NCI-H524 treated with DMSO at 0.1 percent for 48 hours (cell line): ENCODE data around the gene GNAT1.

Experiments
- DNase-seq: peaks from one replicate; lab custom pipeline; 2025; lab: John Stamatoyannopoulos, UW

GNAT1 gene

DNA sequence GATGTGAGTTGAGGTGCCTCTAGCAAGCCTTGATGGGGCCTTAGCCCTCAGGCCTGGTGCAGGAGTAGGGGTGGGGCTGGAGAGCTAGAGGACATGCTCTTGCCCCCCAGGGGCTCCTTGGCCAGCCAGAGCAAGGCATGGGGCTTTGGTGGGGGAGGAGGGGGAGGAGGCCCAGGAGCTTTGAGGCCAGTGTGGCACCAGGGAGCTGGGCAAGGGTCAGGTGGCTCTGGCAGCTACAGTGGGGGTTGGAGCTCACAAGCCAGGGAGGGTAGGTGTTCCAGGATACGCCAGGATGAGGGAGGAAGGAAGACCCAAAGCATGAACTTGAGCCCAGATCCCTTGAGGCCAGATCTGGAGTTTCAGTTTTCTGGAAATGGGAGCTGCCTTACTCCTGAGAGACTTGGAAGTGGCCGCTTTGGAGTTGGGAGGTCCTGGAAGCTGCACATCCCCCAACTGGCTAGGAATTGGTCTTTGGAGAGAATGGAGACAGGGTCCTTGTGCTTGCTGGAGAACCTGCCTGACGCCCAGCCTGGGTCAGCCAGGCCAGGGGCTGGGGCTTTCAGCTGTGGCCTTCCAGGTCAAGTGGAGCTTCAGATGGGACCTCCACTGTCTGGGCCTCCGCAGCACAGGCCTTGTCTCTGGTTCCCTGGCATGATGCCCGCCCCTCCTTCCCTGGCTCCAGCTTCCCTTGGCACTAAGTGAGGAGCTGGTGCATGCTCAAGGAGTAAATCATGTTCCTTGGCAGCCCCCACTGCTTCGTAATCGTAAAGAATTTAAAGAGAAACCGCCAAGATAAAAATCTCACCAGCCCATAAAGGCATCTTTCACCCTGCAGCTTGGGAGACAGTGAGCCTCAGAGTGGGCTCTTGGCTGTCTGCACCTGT, 27.6 kb upstream of the GNAT1 start:
- DNase-seq = no peak

DNA sequence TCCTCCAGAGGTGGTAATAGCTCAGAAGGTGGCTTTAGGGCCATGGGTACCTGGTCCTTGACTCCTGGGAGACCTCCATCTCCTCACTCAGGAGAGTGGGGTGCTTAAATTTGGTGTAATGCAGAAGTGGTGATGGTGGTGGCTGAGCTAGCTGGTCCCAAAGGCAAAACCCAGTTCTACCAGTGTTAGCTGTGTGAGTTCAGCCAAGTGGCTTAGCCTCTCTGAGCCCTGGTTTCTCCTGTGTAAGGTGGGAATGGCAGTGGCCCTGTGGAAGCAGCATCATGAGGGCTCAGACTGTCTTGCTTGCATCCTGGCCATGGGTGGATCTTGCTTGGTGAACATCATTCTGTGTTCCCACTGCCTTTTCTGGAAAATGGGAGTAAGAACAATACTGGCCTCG, 26.9 kb upstream of the GNAT1 start:
- DNase-seq = no peak

DNA sequence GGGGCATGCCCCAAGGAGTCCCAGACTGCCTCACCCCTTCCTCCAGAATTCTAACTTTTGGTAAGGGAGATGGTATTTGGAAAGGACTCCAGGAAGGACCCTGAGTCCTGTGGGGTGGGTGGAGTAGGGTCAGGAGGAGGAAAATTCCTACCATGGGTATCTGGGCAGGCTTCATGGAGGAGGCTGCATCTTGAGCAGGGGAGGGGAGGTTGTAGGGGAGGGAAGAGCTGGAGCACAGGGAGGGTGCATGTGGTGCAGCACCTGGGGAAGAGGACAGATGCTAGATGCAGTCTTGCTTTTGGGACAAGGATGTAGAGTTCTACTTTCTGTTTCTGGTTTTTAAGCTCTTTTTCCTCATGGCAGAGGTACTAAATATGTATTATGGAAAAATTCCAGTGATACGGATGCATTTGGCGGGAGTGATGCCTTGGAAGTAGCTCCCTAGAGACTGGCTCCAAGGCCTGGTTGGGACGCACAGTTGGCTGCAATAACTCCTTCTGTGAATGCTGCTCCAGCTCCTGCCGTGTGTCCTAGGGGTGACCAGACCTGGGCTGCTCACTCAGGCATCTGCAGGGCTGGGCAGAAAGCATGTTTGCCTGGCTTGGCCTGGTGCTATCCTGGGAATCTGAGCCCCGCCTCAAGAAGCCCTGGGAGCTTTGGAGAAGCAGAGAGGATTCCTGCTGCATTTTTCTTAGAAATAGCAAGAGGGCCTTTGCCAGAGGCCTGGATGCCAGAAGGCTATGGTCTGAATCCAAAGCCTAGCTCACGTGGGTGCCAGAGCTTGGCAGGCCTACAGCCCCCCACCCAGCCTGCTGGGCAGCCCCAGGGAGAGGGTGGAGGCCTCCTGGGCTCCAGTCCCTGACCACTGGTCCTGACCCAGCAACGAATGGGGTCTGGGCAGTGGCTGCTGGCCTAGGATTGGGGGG, 26.2 kb upstream of the GNAT1 start:
- DNase-seq = no peak

DNA sequence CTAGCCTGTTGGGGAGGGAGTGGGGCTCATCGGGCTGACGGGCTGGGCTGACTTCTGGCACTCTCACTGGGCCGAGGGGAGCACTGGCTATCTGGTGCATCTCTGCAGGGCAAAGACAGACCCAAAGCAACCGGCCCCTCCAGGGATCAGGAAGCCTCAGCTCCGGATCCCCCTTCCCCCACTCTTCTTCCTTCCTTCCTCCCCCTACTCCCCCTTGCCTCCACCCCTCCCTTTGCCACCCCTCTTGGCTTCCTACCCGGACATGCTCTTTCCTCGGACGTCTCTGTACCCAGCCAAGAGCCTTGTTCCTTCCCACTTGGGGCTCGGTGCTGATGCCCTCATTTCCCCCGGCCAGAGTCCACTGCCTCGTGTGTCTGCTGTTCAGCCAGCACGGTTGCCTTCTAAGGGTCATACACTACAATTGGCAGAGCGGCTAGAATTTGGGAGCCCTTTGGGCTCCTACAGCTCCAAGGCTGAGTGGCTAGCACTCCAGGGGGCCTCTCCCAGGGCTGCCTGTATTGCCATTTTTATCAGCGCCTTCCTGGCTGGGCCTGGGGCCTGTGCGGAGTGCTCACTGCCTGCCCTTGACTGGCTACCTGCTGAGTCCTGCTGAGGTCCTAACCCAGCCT, 25.4 kb upstream of the GNAT1 start:
- no peak for DNase-seq

DNA sequence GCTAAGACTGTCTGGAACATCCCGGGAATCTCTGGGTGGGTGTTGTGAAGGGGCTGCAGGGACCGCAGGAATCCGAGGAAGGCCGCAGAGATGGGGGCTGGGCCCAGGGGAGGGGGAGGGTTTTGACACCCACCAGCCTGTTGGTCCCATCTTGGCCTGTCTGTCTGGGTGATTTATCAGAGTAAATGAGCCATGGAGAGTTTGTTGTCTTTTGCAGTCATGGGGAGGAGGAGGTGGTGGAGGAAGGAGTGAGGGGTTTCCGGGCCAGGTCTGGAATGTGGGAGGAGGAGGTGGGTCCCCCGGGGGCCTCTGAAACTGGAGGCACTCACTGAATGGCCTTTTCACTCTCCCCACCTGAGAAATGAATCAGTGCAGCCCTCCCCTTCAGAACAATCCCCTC, 24.8 kb upstream of the GNAT1 start:
- DNase-seq = no peak

DNA sequence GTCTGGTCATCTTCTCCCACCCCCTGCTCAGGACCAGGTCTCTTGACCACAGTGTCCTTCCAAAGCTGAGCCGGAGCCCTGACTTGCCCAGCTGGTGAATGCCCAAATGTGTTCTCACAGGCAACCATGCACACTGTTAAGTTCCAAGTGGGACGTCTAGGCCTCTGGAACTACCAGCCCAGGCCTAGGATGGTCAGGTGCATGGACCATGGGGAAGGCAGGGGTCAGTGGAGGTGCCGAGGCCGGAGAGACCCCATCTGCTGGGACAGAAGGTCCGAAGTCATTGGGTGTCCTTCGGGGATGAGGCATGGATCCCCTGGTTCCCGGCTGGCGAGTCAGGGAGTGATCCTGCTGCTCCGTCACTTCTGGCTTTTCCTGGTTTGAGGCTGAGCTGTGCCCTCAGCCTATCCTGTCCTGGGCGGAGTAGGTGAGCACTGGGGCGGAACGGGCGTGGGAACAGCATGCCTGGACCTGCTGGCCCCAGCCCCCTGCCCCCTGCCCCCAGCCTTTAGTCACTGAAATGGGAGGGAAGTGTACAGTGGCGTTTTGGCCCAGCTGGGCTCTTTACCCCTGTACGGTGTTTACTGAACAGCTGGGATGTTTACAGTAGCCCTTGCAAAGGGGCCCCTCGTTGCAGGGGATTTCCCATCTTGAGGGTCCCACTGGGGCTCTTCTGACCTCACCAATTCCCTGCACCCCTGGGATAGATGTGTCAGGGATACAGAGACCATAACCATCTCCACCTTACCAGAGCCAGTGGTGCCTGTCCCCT, 24.2 kb upstream of the GNAT1 start:
- DNase-seq = no peak

DNA sequence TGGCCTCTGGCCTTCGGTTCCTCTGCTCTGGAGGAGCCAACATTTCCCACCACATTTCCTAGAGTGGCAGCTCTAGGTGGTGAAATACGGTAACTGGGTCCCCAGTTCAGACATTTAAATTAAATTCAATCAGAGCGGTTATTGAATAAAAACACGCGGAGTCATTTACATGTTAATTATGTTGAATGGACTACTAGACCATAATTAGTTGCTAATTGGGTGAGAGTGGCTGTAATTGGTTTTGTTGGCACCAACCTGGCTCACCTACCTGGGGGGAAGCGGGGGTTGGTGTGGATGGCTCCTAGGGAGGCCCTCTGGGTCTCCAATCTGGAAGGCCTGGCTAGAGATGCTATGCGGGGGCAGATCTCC, 23.6 kb upstream of the GNAT1 start:
- no peak for DNase-seq

- DNase-seq = no peak
Observed at GRCh38 chr3:50168388-50168787, 23.0 kb upstream of the GNAT1 start.

DNA sequence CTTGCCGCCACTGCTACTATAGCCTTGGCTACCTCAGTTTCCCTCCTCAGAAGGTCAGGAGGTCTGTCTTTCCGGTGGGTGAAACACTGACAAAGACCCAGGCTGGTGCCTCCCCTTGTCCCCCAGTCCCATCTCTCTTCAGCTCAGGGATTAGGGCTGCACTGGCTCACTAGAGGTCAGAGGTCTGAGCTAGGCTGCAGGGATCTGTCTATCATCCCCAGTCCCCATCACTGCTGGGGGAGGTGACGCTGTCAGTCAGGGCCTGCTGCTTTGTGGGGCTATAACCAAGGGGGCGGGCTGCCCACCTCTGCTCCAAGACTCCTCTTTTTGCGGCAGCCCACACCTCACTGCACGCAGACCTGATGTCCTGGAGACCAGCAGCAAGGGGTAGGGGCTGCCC, 22.6 kb upstream of the GNAT1 start:
- DNase-seq = no peak

DNA sequence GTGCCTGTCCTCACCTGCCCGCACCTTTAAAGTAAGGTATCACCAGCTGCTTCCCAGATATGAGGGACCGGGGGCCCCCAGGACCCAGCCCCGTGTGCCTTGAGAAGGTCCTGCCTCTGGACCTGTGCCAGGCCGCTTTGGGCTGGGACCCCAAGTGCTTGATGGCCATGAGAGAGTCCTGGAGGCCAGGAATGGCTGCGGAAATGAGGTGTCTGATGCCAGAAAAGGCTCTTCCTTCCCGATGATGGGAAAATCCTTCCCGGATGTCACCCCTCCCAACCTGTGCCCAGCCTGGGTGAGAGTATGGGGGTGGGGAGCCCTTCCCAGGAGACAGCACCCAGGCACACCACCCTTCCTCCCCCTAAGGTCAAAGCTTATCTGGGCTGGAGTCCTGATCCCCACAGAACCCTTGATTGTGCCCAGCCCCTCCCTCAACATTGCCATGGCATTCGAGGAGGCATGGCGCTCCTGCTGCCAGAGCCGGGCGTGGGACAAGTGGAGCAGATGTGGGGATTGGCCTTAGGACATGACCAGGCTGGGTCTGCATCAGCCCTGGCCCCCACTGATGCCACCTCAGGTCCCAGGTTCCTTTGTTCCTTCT, 22.1 kb upstream of the GNAT1 start:
- DNase-seq = no peak

DNA sequence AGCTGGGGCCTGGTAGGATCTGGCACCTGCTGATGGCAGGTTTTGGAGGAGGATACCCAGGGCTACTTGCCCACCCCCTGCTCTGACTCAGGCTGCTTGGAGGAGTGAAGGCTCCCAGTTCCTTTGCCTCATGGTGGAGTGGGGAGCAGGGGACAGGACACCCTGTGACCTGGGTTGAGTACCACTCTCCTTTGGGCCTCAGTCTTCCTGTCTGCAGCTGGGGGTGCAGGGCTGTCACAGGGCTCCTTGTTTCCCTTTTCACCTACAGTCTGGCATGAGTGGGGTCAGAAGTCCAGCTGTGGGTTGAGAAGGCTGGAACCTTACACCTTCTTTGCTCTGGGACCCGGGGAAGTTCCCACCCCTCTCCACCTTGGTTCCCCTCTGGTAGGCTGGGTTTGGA, 21.6 kb upstream of the GNAT1 start:
- DNase-seq = no peak

DNA sequence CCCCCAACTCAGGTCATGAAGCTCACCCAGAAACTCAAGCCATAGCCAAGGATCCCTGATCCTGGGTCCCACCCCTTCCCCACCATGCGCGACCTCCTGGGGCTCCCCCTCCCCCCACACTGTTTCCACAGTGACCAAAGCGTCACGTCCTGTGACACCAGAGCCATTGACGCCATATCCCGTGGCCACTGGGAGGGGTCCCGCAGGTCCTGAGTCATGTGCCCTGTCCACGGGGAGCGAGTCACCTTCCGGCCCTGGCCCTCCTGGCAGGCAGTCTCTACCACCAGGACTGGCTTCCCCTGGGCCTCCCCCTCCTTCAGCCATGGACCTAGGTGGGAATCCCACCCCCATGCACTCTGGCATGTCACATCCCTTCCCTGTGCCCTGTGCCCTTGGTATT, 20.7 kb upstream of the GNAT1 start:
- DNase-seq = no peak

DNA sequence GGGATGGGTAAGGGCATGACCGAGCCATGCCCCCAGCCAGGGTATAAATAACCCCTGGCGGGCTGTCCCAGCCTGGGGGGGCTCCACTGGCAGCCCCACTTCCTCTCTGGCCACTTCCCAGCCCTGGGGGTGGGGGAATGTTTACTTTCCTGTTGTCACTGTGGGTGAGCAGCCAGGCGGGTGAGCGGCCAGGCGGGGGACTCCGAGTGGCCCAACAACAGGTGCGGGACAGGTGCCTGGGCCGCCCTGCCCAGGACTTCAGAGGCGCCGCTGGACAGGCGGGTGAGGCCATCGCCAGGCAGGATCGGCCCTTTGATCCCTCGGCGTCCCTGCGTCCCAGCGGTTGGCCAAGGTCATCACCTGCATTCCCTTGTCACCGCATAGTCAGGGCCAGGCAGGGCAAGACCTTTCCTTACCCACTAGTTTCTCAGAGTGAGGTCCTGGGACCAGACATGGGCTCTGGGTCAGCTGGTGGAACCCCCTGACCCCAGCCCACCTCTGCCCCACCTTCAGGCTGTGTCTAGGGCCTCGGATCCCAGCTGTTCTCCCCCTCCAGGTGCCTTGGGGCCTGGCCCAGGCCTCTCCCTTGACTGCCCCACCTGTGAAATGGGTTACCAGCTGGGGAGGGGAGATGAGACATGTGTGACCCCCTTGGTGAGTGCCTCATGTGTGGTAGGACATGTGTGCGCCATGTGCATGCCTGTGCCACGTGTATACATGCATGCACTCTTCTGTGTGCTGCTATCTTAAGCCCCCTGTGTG, 19.7 kb upstream of the GNAT1 start:
- DNase-seq = no peak

GRCh38 chr3:50172626-50173220, 18.7 kb upstream of the GNAT1 start:
- DNase-seq = no peak

DNA sequence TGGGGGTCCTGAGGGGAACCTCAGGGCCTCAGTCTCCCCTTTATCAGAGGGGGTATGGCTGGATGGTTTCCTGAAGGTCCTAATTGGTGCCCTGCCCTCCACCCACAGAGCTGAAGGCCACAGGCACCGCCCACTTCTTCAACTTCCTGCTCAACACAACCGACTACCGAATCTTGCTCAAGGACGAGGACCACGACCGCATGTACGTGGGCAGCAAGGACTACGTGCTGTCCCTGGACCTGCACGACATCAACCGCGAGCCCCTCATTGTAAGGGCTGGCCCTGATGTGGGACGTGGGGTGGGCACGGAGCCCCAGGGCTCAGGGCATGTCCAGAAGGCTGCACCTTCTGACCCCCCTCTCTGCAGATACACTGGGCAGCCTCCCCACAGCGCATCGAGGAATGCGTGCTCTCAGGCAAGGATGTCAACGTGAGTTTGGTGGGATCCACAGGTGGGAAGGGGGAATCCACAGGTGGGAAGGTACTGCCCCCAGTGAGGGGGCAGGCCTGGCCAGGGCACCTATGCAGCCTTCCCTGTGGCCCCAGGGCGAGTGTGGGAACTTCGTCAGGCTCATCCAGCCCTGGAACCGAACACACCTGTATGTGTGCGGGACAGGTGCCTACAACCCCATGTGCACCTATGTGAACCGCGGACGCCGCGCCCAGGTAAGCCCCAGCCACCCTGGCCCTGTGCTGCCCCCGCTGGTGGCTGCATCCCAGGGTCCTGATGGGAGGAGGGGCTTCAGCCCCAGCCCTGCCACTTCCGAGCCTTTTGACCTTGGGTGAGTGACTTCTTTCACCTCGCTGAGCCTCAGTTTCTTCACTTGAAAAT, 17.5 kb upstream of the GNAT1 start:
- DNase-seq = no peak

- DNase-seq = no peak
Observed at GRCh38 chr3:50174517-50174895, 16.9 kb upstream of the GNAT1 start.

DNA sequence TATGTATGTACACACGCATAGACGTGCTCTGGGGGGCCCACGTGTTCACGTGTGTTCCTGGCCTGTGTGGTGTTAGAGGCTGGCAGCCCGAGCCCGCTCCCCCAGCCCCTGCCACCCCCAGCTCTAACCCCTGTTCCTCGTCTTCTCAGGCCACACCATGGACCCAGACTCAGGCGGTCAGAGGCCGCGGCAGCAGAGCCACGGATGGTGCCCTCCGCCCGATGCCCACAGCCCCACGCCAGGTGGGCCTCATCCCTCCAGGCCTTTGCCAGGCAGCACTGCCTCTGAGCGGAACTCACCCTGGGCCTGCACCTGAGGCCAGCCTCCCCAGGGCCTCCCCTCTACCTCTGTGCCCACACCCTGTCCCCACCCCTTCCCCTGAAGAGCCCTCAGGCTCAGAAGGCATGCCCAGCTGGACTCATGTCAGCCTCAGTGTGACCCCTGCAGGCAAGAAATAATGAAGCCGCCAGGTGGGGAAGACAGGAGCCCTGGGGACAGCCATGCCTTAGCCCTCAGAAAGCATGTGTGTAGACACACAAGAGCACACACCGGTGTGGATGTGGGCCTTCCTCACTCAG, 16.4 kb upstream of the GNAT1 start:
- DNase-seq = no peak

DNA sequence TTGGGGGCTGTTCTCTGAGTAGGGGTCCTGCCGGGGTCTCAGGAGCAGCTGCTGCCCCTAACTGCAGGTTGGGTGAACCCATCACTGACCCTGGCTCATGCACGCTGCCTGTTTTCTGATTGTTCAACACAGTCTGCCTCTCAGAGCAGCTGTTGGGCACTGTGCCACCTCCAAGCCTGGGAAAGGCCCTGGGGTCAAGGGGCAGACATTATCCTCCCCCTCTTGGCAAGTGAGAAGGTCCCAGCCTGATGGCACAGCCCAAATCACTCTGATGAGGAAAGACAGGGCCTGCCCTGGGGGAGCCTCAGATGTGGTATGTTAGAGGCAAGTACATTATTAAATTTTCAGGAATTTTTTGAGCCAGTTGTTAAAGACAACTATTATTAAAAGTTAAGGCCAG, 14.1 kb upstream of the GNAT1 start:
- no peak for DNase-seq

DNA sequence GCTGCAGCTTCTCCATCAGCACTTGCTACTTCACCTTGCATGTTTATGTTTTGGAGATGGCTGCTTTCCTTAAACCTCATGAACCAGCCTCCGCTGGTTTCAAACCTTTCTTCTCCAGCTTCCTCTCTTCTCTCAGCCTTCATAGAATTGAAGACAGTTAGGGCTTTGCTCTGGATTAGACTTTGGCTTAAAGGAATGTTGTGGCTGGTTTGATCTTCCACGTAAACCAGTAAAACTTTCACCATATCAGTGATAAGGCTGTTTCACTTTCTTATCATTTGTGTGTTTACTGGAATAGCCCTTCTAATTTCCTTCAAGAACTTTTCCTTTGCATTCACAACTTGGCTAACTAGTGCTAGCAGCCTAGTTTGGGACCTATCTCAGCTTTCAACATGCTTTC, 11.7 kb upstream of the GNAT1 start:
- DNase-seq = no peak
